Measurements from ENCODE around the gene MMP23B.
"Not testable (repeated sequence)": the region's sequence is repeated elsewhere in the genome, so short reads cannot be mapped to it uniquely, and the experiment has no call there.

MMP23B gene

GRCh38 chr1:1621173-1622009 is 10.6 kb upstream of the MMP23B start:
- DNase-seq: no peak

- no peak for DNase-seq
Measured at GRCh38 chr1:1622010-1622787, 9.8 kb upstream of the MMP23B start.

GRCh38 chr1:1622788-1623094 is 9.2 kb upstream of the MMP23B start:
- no peak for DNase-seq

GRCh38 chr1:1623181-1623630 is 8.8 kb upstream of the MMP23B start:
- no peak for DNase-seq

DNA sequence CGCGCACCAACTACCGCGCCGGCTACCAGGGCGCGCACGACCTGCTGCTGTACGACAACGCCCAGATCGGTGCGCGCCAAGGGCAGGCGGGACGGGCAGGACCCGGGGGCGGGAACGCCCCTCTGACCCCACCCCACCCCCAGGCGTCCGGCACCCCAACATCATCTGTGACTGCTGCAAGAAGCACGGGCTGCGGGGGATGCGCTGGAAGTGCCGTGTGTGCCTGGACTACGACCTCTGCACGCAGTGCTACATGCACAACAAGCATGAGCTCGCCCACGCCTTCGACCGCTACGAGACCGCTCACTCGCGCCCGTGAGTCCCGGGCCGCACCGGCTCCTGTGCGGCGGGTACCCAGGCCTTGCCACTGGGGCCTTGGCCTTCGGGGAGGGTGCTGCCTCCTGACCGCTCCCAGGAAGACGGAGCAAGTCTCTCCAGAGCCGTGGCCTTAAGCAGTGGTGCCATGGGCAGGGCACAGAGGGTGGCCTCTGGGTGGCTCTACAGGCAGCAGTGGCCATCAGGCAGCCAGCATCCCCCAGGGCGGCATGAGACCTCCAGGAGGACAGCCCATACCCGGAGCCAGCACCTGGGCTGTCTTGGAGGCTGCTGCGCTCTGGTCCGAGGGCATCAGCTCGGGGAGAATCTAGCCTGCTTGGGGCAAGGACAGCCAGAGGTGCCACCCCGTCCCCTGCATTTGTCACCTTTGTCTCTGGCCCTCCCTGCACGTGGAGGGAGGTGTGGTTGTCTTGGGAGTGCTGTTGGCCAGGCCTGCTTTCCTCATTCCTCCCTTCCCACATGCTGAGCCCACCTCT is 8.1 kb upstream of the MMP23B start:
- DNase-seq: no peak

- no peak for DNase-seq
Measured at GRCh38 chr1:1624443-1625403, 7.2 kb upstream of the MMP23B start.

DNA sequence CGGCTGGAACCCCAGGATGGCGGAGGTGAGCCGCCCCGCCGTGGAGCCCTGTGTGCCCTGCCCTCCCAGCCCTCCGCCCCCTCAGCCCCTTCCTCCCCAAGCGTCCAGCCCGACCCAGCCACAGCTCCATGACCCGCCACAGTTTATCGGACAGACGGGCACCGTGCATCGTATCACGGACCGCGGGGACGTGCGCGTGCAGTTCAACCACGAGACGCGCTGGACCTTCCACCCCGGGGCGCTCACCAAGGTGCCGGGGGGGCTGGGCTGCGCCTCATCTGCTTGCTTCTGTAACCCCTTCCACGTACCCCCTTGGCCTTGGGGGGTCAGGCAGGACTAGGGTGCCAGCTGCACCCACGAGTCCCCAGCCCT is 6.6 kb upstream of the MMP23B start:
- no peak for DNase-seq

DNA sequence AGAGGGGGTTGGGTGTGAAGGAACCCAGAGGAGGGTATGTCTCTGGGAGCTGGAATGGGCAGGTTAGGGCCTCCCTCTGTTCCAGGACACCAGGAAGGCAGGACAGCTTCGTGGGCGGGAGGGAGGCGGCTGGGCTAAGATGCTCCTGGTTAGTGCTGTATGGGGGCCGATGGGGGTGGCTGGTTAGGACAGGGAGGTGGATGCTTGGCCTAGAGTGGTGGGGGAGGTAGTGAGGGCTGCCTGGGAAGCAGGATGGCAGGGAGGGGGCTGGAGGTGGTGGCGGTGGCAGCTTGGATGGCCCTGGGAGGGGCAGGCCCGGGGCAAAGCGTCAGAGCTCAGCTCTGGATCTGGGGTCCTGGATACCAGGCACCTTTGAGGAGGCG is 6.2 kb upstream of the MMP23B start:
- no peak for DNase-seq

DNA sequence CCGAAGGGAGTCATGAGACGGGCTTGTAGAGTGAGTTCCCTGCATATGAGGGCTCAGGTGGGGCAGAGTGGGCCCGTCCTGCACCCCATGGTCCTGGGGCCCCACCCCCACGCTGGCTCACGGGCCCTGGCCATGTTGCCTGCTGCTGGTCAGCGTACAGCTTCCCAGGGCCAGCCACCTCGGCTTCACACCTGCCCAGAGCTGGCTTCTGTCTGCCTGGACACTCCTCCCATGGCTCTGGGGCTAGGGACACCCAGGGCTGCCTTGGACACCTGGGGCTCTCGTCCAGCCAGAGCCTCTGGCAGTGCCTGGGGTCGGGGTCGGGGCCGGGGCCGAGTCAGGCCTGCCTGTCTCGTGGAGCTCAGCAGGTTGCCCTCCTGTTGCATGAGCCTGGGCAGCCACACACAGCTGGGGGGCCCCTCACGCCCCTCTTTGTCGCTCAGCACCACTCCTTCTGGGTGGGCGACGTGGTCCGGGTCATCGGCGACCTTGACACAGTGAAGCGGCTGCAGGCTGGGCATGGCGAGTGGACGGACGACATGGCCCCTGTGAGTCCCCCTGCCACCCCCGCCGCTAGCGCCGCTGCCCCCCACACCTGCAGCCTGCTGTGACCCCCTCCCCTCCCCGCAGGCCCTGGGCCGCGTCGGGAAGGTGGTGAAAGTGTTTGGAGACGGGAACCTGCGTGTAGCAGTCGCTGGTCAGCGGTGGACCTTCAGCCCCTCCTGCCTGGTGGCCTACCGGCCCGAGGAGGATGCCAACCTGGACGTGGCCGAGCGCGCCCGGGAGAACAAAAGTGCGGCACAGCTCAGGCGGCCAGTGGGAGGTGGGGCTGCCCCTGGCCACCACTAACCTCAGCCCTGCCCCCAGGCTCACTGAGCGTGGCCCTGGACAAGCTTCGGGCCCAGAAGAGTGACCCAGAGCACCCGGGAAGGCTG is 5.5 kb upstream of the MMP23B start:
- DNase-seq: no peak

- no peak for DNase-seq
Measured at GRCh38 chr1:1627261-1627828, 4.6 kb upstream of the MMP23B start.

GRCh38 chr1:1627829-1628753 is 3.9 kb upstream of the MMP23B start:
- DNase-seq: no peak

- no peak for DNase-seq
Measured at GRCh38 chr1:1628754-1629429, 3.1 kb upstream of the MMP23B start.

- no peak for DNase-seq
Measured at GRCh38 chr1:1629430-1630190, 2.4 kb upstream of the MMP23B start.

DNA sequence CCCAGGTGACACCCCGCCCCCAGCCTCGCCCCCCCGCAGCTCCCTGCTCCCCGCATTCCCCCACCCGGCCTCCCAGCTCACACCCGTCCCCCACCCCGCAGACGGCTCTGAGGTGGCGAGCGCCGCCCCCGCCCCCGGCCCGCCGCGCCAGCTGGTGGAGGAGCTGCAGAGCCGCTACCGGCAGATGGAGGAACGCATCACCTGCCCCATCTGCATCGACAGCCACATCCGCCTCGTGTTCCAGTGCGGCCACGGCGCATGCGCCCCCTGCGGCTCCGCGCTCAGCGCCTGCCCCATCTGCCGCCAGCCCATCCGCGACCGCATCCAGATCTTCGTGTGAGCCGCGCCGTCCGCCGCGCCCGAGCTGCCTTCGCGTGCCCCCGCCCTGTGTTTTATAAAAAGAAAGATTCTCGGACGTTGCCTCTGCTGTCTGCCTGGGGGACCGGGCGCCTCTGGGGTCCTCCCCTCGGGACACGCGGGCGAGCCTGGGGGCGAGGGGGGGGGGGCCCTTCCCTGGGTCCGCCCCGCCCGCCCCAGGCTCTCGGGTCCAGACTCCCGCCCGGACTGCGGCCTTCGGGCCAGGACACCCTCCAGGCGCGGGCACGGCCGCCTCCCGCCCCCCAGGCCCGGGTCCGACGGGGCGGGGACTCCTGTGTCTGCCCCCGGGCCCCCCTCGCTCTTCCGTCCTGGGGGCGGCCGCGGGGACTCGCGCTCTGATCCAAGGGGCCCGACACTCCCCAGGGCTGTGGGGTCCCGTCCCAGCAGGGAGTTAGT is 1.6 kb upstream of the MMP23B start:
- DNase-seq: peak; percentile 63

- no peak for DNase-seq
Measured at GRCh38 chr1:1630965-1631781, 800 bp upstream of the MMP23B start.

DNA sequence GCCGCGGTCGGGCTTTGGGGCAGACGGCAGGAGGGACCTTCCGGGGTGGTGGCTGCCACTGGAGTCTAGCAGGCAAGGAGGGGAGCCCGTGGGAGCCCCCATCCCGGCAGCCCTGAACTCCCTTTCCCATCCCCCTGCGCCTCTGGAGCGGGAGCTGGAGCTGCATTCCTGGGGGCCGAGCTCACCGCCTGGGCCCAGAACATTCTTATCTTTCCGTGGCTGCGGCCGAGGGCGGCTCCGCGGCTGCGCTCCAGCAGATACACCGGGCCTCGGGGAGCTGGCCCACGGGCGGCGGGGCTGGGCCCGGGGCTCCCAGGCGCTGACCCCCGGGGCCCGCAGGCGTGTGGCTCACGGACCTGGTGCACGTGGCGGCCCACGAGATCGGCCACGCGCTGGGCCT is 1.4 kb downstream of the MMP23B start:
- not testable (repeated sequence) for DNase-seq

DNA sequence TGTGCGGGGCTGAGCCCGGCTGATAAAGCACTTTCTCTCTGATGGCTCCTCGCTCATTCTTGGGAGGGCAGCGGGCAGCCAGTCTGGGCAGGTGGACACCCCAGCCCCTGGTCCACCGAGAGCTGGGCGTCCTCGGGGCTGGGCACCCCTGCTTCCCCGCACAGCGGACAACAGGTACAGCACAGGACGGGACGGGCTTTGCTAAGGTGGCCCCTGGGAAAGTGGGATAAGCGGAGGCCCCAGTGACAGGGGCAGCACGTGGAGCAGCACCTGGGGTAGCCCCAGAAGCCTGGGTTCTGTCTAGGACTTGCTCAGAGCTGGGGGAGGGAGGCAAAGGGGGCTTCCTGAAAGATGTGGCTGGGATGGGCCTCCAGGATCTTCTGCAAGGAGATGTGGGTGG is 2.6 kb downstream of the MMP23B start:
- not testable (repeated sequence) for DNase-seq

Data from NCI-H748 treated with DMSO at 0.1 percent for 48 hours (cell line).